ENCODE results near the gene NOS1AP.
"Not testable (repeated sequence)": the region's sequence is repeated elsewhere in the genome, so short reads cannot be mapped to it uniquely, and the experiment has no call there.

NOS1AP gene

GRCh38 chr1:162169031-162169790 is 99.7 kb downstream of the NOS1AP start:
- ChIA-PET POLR2A (no interaction called here), CTCF (no interaction called here)
- no peak for TF ChIP-seq FOXM1 (IDR thresholded peaks at IDR 0.05; ENCODE audit: borderline replicate concordance)
- no peak for TF ChIP-seq SUZ12 (IDR thresholded peaks at IDR 0.05)
- no peak for TF ChIP-seq FOXA1 (IDR thresholded peaks at IDR 0.05)
- no peak for TF ChIP-seq FOXK2 (IDR thresholded peaks at IDR 0.05)
- TF ChIP-seq TARDBP (IDR thresholded peaks at IDR 0.05), result no peak
- TF ChIP-seq L3MBTL2 (conservative IDR thresholded peaks at IDR 0.05), result no peak; the same call in 1 of the 2 replicates
- TF ChIP-seq, protein P1, sequence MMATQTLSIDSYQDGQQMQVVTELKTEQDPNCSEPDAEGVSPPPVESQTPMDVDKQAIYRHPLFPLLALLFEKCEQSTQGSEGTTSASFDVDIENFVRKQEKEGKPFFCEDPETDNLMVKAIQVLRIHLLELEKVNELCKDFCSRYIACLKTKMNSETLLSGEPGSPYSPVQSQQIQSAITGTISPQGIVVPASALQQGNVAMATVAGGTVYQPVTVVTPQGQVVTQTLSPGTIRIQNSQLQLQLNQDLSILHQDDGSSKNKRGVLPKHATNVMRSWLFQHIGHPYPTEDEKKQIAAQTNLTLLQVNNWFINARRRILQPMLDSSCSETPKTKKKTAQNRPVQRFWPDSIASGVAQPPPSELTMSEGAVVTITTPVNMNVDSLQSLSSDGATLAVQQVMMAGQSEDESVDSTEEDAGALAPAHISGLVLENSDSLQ (IDR thresholded peaks at IDR 0.05), result peak; percentile 7; the same call in 1 of the 2 replicates
- TF ChIP-seq NFRKB (IDR thresholded peaks at IDR 0.05), result no peak
- TF ChIP-seq CTBP1 (IDR thresholded peaks at IDR 0.05; ENCODE audit: borderline replicate concordance), result peak; percentile 66
- TF ChIP-seq BHLHE40 (IDR thresholded peaks at IDR 0.05; ENCODE audit: borderline replicate concordance), result no peak
- DNase-seq (ENCODE audit: extremely low spot score), result no peak

- ChIA-PET CTCF (no interaction called here), POLR2A (no interaction called here)
- TF ChIP-seq SUZ12 (IDR thresholded peaks at IDR 0.05) (no peak), HDGF (IDR thresholded peaks at IDR 0.05; ENCODE audit: borderline replicate concordance) (no peak), BHLHE40 (IDR thresholded peaks at IDR 0.05; ENCODE audit: borderline replicate concordance) (no peak), NFRKB (IDR thresholded peaks at IDR 0.05) (no peak), CTBP1 (IDR thresholded peaks at IDR 0.05; ENCODE audit: borderline replicate concordance) (no peak), FOXM1 (IDR thresholded peaks at IDR 0.05; ENCODE audit: borderline replicate concordance) (no peak), FOXK2 (IDR thresholded peaks at IDR 0.05) (no peak), TARDBP (IDR thresholded peaks at IDR 0.05) (no peak), SP1 (IDR thresholded peaks at IDR 0.05) (no peak), ELF4 (IDR thresholded peaks at IDR 0.05) (no peak), ARNT (IDR thresholded peaks at IDR 0.05) (no peak), LEF1 (IDR thresholded peaks at IDR 0.05; ENCODE audit: borderline replicate concordance) (no peak), L3MBTL2 (conservative IDR thresholded peaks at IDR 0.05) (no peak), ZNF384 (IDR thresholded peaks at IDR 0.05) (no peak)
- TF ChIP-seq, protein P1 (IDR thresholded peaks at IDR 0.05), result no peak
- no peak for DNase-seq (ENCODE audit: extremely low spot score)
Measured at GRCh38 chr1:162171111-162171510, 101.6 kb downstream of the NOS1AP start.

- POLR2A ChIA-PET, result no interaction called here
- no peak for DNase-seq (ENCODE audit: extremely low spot score)
- no peak for TF ChIP-seq HDGF (IDR thresholded peaks at IDR 0.05; ENCODE audit: borderline replicate concordance)
- CTCF ChIA-PET, result no interaction called here
Measured at GRCh38 chr1:162172311-162173102, 103.0 kb downstream of the NOS1AP start.

DNA sequence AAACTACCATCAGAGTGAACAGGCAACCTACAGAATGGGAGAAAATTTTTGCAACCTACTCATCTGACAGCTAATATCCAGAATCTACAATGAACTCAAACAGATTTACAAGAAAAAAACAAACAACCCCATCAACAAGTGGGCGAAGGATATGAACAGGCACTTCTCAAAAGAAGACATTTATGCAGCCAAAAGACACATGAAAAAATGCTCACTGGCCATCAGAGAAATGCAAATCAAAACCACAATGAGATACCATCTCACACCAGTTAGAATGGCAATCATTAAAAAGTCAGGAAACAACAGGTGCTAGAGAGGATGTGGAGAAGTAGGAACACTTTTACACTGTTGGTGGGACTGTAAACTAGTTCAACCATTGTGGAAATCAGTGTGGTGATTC is 104.1 kb downstream of the NOS1AP start:
- CTCF ChIA-PET; DNase-seq (ENCODE audit: extremely low spot score); POLR2A ChIA-PET: not testable (repeated sequence)

DNA sequence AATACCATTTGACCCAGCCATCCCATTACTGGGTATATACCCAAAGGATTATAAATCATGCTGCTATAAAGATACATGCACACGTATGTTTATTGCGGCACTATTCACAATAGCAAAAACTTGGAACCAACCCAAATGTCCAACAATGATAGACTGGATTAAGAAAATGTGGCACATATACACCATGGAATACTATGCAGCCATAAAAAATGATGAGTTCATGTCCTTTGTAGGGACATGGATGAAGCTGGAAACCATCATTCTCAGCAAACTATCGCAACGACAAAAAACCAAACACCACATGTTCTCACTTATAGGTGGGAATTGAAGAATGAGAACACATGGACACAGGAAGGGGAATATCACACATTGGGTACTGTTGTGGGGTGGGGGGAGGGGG is 104.5 kb downstream of the NOS1AP start:
- POLR2A ChIA-PET; CTCF ChIA-PET; DNase-seq (ENCODE audit: extremely low spot score): not testable (repeated sequence)

GRCh38 chr1:162175379-162176081 is 106.0 kb downstream of the NOS1AP start:
- CTCF ChIA-PET, result no interaction called here
- TF ChIP-seq CTBP1 (IDR thresholded peaks at IDR 0.05; ENCODE audit: borderline replicate concordance), result no peak
- no peak for TF ChIP-seq FOXM1 (IDR thresholded peaks at IDR 0.05; ENCODE audit: borderline replicate concordance)
- TF ChIP-seq, protein P1 (IDR thresholded peaks at IDR 0.05), result no peak
- no peak for TF ChIP-seq TARDBP (IDR thresholded peaks at IDR 0.05)
- no peak for TF ChIP-seq HDGF (IDR thresholded peaks at IDR 0.05; ENCODE audit: borderline replicate concordance)
- no peak for TF ChIP-seq ELF4 (IDR thresholded peaks at IDR 0.05)
- POLR2A ChIA-PET, result no interaction called here
- DNase-seq (ENCODE audit: extremely low spot score), result no peak

DNA sequence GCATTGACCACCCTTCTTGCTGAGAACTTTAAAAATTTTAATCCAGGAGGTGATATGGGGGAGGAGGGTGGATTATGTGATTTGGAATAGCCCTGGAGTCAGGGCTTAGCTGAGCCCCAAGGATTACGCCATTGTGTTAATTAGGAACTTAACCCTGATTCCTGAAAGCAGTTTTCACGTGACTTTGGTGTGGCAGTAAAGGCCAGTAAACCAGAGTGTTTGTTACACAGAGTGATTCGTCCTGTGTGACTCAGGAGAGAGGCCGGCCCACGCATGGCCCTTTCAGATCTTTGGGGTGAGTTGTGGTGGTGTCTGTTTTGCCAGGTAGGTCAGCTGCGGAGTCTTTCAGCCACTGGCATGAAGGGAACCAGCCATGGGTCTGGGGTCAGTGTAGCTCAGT is 107.6 kb downstream of the NOS1AP start:
- no peak for TF ChIP-seq BHLHE40 (IDR thresholded peaks at IDR 0.05; ENCODE audit: borderline replicate concordance)
- TF ChIP-seq ARNT (IDR thresholded peaks at IDR 0.05), result no peak
- TF ChIP-seq TARDBP (IDR thresholded peaks at IDR 0.05), result no peak
- no peak for TF ChIP-seq CTBP1 (IDR thresholded peaks at IDR 0.05; ENCODE audit: borderline replicate concordance)
- no peak for TF ChIP-seq FOXK2 (IDR thresholded peaks at IDR 0.05)
- no peak for TF ChIP-seq NFRKB (IDR thresholded peaks at IDR 0.05)
- no peak for TF ChIP-seq SP1 (IDR thresholded peaks at IDR 0.05)
- no peak for TF ChIP-seq FOXM1 (IDR thresholded peaks at IDR 0.05; ENCODE audit: borderline replicate concordance)
- TF ChIP-seq FOXA1 (IDR thresholded peaks at IDR 0.05), result no peak
- TF ChIP-seq ZNF384 (IDR thresholded peaks at IDR 0.05), result no peak
- no peak for TF ChIP-seq L3MBTL2 (conservative IDR thresholded peaks at IDR 0.05)
- TF ChIP-seq, protein P1 (IDR thresholded peaks at IDR 0.05), result no peak
- TF ChIP-seq HDGF (IDR thresholded peaks at IDR 0.05; ENCODE audit: borderline replicate concordance), result no peak
- no peak for TF ChIP-seq ELF4 (IDR thresholded peaks at IDR 0.05)
- no peak for TF ChIP-seq LEF1 (IDR thresholded peaks at IDR 0.05; ENCODE audit: borderline replicate concordance)
- CTCF ChIA-PET, result no interaction called here
- DNase-seq (ENCODE audit: extremely low spot score), result no peak
- POLR2A ChIA-PET, result no interaction called here
